Measurements from ENCODE around the gene ANO2.

The ANO2 gene

GRCh38 chr12:5581616-5582015 is 363.4 kb downstream of the ANO2 start:
- DNase-seq (ENCODE audit: low read depth) = no peak

GRCh38 chr12:5581019-5581418 is 364.0 kb downstream of the ANO2 start:
- DNase-seq (ENCODE audit: low read depth) = no peak

- no peak for DNase-seq (ENCODE audit: low read depth)
Observed at GRCh38 chr12:5578775-5579174, 366.3 kb downstream of the ANO2 start.

- no peak for DNase-seq (ENCODE audit: low read depth)
Observed at GRCh38 chr12:5577741-5578140, 367.3 kb downstream of the ANO2 start.

- DNase-seq (ENCODE audit: low read depth) = no peak
Observed at GRCh38 chr12:5577211-5577612, 367.8 kb downstream of the ANO2 start.

- no peak for DNase-seq (ENCODE audit: low read depth)
Observed at GRCh38 chr12:5575987-5576386, 369.1 kb downstream of the ANO2 start.

- no peak for DNase-seq (ENCODE audit: low read depth)
Observed at GRCh38 chr12:5575232-5575631, 369.8 kb downstream of the ANO2 start.

GRCh38 chr12:5573390-5573789 is 371.7 kb downstream of the ANO2 start:
- no peak for DNase-seq (ENCODE audit: low read depth)

GRCh38 chr12:5571115-5571514 is 373.9 kb downstream of the ANO2 start:
- DNase-seq (ENCODE audit: low read depth) = no peak

- DNase-seq (ENCODE audit: low read depth) = no peak
Observed at GRCh38 chr12:5570416-5570815, 374.6 kb downstream of the ANO2 start.

- DNase-seq (ENCODE audit: low read depth) = peak; percentile 51
Observed at GRCh38 chr12:5568325-5568981, 376.6 kb downstream of the ANO2 start.

GRCh38 chr12:5567016-5567725 is 377.9 kb downstream of the ANO2 start:
- DNase-seq (ENCODE audit: low read depth) = no peak

GRCh38 chr12:5565933-5566599 is 379.0 kb downstream of the ANO2 start:
- DNase-seq (ENCODE audit: low read depth) = peak; percentile 52

GRCh38 chr12:5562581-5562980 is 382.5 kb downstream of the ANO2 start:
- no peak for DNase-seq (ENCODE audit: low read depth)

- DNase-seq (ENCODE audit: low read depth) = no peak
Observed at GRCh38 chr12:5561846-5562245, 383.2 kb downstream of the ANO2 start.

- DNase-seq (ENCODE audit: low read depth) = no peak
Observed at GRCh38 chr12:5561057-5561456, 384.0 kb downstream of the ANO2 start.

- DNase-seq (ENCODE audit: low read depth) = no peak
Observed at GRCh38 chr12:5560265-5560664, 384.8 kb downstream of the ANO2 start.

GRCh38 chr12:5557906-5558305 is 387.2 kb downstream of the ANO2 start:
- no peak for DNase-seq (ENCODE audit: low read depth)

GRCh38 chr12:5556946-5557673 is 387.9 kb downstream of the ANO2 start:
- DNase-seq (ENCODE audit: low read depth) = no peak

GRCh38 chr12:5556033-5556614 is 388.9 kb downstream of the ANO2 start:
- no peak for DNase-seq (ENCODE audit: low read depth)

GRCh38 chr12:5554711-5555110 is 390.3 kb downstream of the ANO2 start:
- DNase-seq (ENCODE audit: low read depth) = peak; percentile 57

- DNase-seq (ENCODE audit: low read depth) = no peak
Observed at GRCh38 chr12:5549011-5549410, 396.0 kb downstream of the ANO2 start.

All from ELR (cell line).